NCI-H2029 treated with DMSO at 0.1 percent for 48 hours (cell line): ENCODE data around the gene SHROOM3.
"Not testable (repeated sequence)": the region's sequence is repeated elsewhere in the genome, so short reads cannot be mapped to it uniquely, and the experiment has no call there.

ENCODE experiments used
- DNase-seq: peaks from one replicate; lab custom pipeline; 2025; lab: John Stamatoyannopoulos, UW

SHROOM3 gene

DNA sequence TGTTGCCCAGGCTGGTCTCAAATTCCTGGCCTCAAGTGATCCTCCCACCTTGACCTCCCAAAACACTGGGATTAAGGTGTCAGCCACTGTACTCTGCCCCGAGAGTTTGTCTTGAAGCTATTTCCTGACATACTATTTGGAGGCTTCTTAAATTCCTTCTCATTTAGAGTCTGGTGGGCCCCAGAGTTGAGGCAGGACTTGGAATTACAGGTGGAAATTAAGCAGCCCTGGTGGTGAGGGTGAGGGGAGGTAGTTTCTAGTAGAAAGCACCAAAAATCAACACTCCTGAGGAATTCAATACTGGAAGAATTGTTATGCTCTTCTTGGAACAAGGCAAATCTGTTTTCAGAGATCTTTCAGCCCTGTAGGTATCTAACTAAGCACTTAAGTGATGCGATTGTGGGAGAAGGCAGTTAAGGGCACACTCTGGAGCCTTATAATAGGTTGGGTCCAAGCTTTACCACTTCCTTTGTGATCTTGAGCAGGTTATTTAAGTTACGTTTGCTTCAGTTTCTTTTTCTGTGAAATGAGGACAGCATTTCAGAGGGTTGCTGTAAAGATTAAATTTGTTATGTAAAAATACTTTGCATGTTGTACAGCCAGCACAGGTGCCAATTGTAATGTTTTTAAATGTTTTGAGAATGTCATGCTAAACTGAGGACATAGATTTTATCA, 262.2 kb downstream of the SHROOM3 start:
- DNase-seq, result no peak

DNA sequence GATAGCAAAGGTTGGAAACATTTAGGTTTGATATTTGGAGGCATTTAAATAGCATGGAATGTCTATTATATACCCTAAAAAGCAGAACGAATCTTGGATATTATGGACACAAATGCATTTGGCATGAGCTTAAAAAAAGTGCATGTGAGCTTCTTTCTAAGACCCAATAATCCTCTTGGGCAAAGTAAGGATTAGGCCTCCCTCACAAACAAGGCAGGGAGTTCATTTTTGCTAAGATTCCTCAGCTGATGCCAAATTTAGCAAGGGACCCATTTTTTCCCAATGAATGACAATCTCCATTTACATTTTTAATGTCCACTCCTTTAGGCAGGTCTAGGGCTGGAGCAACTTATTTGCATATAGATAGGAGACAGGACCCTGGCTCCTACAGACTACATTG, 263.1 kb downstream of the SHROOM3 start:
- DNase-seq, result no peak

DNA sequence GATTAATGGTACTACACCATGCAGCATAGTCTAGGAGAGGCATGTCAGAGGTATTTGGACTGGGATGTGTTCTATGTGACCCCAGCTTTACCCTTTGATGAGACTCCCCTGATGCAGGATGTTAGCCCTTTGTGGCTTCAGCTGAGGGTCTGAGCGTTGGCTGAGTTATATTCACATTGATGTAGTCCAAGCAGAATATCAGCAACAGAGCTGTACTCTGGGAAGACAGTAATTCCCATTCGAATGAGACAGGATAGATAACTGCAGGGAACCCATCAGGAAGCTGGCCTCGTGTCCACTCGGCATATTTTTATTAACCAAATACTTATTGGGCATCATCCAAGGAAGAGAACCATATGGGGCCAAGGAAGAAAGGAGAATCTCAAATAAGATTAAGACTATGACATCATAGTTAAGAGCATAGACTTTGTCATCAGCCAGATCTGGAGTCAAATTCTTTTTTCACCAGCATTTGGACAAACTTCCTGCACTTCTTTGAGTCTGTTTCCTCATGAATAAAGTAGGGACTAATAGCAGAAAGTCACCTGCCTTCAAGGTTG, 264.8 kb downstream of the SHROOM3 start:
- DNase-seq, result no peak

DNA sequence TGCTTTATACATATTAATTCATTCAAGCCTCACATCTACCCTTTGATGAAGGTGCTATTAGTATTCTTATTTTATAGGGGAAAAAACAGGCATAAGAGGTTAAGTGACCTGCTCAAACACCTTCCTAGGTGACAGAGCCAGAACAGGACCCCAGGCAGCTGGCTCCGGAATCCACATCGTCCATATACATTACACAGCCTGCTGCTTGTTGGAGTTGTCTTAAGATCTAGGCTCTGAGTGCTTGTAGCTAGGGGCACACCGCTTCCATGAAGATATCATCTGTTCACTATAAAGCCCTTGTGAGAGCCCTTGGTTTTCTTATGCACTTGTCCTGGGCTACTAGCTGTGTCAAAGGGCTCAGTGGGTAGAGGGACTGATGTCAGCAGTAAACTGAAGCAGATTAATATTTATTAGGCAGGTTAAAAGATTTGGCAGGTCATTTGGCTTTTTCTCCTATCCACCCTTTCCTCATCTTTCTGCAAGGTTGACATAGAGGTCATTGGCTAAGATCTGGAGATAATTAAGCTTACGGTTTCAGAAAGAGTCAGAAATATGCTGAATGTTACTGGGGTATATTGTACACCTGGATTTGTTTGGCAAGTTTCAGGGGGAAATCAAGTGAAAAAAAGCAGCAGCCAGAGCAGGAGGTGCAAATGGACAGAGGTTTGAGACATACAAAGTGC, 267.6 kb downstream of the SHROOM3 start:
- DNase-seq, result no peak

DNA sequence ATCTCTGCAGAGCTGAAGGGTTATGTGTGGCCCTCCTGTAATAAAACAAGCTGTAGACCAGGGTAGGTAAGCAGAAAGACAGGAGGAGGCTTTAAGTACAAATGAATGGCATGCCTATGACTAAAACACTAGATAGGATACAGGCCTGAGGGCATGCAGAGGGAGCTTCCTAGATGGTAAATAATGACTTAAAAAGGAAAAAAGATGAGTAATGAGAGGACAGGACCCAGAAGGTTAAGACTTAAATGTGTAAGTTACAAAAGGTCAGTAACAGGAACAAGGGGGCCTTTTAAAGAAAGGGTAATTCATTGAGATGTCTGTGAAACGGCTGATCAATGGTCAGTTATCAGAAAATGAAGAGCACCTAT, 268.1 kb downstream of the SHROOM3 start:
- DNase-seq, result no peak

DNA sequence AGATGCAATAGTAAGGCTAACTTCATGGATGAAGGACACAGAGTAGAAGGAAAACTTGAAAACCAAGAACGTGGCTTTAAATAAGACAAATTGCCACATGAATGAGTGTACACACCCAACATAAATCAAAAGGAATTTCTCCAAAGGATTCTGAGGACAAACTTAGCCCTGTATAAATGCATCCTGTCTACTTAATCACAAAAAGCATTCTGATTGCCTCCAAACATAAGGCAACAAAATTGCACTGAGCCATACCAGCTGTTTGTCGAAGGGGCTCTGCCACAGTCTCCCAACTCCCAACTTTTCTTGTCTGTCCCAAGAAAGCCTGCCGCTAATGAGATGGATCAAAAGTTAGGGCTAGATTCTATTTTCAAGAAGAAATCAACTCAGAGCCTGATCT, 268.6 kb downstream of the SHROOM3 start:
- DNase-seq, result no peak

DNA sequence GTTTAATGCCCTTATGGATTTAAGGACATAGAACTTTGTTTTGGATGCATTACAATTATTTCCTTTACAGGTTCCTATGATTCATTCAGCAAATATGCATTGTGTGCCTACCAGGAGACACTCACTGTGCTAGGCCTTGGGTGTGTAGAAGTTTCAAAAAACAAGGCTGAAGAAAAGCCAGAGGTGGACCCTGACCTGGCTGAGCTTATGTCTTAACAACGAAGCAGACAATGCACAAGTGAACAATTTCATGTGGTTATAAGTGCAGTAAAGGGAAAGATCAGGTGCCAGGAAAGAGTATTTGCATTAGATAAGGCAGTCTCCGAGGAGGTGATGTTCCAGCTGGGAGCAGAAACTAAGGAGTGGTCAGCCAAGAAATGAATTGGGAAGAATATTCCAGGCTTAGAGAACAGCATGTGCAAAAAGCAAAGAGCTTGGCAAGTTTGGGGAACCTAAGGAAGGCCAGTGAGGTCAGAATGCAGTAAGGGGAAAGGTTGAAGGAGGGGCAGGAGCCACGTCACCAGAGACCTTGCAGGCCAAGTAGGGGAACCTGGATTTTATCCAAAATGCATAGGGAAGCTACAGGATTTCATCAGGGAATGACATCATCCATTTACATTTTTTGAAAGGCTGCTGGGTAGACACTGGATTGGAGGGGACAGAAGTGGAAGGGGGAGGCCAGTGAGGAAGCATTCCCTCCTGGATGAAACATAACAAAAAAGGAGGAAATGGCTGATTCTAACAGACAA, 269.3 kb downstream of the SHROOM3 start:
- DNase-seq, result peak; percentile 72

DNA sequence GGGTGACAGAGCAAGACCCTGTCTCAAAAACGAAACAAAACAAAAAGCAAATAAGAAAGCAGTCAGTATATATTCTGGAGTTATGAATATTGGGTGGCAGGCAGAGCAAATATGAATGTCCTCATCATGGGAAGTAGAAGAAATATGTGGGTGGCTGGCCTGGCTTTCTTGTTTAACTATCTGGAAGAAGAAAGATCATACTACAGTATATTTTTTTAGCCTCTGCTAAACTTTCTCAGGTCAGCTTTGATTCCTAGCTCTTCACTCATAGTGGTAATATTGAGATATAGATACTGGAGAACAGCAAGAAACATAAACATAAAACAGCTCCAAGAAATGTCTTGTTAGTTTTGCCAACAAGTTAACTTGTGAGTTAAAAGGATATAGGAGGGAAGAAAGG, 270.4 kb downstream of the SHROOM3 start:
- no peak for DNase-seq

DNA sequence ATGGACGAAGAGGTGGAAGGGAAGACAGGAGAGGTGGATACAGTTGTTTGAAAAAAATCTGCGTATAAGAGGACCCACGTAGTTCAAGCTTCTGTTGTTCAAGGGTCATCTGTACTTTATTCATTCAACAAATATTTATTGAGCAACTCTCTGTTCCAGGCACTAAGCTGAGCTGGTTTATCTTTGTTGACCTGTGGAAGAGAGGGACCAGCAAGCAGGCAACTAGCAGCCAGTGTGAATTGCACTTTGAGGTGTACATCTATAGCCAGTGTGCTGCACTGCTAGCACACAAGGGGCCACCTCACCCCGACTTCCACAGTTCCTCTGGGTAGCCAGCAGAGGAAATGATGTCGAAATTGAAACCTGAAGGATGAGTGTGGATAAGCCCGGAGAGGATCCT, 271.6 kb downstream of the SHROOM3 start:
- DNase-seq, result no peak

DNA sequence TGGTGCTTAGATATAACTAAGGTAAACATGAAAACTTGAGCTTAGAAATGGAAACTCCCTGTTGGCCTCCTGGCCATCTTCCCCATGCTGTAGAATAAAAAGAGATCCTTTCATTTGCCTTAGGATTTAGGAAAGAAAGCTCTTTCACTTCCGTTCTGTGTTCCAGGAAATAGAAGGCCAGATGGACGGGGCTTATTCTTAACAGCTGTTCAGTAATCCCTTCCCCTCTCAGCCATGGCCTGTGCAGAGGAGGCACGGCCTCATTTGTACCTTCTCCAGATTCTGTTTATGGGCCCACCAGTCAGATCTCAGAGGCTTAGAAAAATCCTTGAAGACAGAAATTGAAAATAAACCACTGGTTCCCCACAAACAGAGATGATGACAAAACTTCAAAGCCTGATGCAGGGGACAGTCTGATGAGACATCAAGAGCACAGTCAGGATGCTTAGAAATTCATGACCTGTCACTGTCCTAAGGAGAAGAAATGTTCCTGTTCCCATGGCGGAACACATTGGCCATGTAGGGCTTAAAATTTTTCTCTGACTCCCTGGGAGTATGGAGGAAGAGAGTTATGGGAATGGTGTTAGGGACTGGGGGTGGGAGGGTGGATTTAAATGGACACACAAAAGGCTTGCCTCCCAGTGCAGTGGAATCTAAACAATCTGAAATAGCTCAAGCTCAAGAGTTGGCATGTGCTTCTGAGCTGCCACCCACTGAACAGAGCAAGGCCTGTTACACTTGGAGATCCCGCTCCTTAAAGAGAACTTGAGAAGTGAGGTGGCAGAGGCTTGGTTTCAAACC, 274.1 kb downstream of the SHROOM3 start:
- no peak for DNase-seq

DNA sequence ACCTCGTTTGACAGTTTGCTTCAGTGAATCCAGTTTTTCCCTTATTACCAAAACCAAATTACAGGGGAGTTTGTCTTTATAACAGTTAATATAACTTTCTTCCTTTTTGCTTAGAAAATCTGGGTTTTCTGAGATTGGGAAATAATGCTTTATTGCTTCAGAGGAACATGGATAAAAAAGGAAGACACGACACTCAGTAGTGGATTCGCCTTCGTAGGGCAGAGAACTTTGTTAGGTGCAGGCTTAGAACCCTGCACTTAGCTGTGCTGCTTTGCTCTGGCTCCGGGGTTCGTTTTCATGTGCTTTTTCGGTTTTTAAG, 274.7 kb downstream of the SHROOM3 start:
- DNase-seq, result no peak

DNA sequence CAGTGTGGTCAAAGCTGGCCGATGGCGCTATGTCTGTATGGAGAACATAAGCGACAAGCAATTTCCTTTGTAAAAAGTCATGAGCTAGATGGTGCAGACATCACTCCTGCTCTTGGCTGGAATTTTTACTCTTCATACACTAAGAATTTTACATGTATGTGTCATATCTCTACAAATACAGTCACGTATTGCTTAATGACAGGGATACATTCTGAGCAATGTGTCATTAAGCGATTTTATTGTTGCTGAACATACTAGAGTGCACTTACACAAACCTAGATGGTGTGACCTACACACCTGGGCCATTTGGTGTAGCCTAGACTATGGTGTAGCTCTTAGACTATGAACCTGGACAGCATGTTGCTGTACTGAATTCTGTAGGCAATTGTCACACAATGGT, 277.5 kb downstream of the SHROOM3 start:
- DNase-seq, result no peak

DNA sequence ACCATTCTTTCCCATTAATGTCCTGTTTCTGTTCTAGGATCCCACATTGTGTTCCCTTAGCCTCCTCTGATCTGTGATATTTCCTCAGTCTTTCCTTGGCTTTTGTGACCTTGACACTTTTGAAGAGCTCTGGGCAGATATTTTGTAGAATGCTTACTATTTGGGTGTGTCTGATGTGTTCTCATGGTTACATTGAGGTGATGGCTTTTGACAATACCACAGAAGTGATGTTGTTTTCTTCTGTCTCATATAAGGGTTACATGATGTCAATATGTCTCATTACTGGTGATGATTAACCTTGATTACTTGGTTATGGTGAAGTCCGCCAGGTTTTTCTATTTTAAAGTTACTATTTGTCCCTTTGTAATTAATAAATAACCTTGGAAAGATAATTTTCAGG, 279.2 kb downstream of the SHROOM3 start:
- no peak for DNase-seq

DNA sequence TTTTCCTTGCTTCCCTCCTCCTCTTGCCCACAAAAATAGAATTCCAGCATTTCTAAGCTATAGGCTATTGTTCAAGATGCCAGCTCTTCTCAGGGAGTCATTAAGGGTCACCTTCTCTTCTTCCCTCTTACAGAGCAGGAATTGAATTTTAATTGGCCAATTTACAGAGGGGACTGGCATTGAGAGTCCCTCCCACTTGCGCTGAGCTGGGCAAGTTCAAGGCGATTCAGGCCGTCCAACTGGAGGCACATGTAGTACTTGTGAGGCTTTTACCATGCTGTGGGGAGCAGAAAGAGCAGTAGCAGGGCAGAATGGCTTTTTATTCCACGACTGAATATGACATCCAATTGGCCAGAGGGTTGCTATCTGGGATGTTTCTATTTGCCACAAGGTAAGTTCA, 281.0 kb downstream of the SHROOM3 start:
- no peak for DNase-seq

DNA sequence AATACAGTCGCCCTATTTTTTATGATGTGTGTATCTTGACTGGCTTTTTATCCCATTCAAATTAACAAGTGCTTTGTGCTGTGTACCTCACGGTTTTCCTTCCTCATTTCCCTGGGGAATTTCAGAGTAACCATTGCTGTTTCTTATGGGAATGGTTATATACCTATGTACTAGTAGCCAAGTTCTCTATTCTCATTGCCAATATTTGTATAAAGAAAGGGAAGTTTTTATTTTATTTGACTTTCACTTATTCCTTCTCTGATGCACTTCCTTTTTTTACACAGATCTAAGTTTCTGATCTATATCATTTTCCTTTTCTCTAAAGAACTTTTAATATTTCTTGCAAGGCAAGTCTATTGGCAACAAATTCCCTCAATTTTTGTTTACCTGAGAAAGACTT, 281.6 kb downstream of the SHROOM3 start:
- no peak for DNase-seq

DNA sequence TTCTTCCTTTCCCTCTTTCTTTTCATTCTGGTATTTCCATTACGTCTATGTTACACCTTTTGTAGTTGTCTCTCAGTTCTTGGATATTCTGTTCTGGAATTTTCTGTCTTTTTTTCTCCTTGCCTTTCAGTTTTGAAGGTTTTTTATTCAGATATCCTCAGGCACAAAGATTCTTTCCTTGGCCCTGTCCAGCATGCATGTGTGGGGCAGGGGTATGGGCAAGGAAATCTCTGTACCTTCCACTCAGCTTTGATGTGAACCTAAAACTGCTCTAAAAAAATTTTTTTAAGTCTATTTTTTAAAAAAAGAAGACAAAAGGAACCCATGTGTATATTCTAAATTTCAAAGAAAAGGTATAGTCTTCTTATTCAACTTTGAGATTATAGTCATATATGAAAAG, 282.4 kb downstream of the SHROOM3 start:
- DNase-seq, result no peak

DNA sequence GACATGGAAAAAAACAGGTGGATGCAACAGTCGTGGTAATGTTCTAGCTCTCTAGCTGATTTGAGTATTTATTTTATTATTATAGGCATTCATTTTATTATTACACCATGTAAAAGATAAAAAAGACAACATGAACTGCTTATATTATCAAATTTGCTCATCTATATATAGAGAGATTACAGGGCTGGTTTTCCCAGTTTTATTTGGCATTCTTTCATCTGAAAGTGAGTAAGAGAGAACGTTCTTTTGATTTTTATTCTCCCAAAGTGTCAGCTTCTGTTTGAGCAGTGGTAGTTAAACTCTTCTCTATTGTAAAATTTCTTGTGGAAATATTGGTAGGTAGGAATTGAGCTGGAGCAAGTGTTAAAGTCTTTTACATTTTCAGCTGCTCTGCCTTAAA, 283.0 kb downstream of the SHROOM3 start:
- no peak for DNase-seq

DNA sequence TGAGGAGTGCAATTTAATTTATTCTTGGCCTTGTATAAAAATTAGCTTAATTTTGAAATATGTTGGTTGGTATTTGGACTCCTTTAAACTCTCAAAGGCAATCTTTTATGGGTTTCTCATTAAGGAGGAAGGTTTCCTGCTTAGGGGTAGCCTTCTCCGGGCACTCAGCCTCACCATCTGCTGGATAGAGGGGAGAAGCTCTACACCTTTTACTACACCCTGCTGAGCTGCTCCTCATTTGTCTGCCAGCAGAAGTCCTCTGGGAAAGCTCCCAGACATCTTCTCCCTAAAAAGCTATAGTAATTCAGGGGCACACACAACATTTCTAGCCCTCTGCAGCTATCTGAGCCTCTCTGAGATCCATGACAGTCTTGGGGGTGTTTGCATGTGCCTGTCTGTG, 283.8 kb downstream of the SHROOM3 start:
- DNase-seq, result no peak

DNA sequence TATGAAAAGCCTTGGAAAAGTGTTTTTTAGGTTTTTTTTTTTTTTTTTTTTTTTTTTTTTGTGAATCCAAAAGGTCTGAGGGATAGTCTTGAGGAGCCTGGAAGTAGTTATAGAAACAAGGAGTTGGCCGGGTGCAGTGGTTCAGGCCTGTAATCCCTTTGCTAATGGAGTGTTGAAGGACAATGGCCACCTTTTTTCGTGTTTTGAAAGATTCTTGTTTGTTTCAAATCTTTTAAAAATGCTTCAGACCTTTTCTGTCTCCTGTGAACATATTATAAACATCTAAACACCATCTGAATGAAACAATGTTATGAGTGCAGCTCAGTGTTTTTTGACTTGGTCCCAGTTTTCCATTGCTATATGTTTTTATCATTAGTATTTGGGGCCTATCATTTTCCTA, 285.1 kb downstream of the SHROOM3 start:
- no peak for DNase-seq

DNA sequence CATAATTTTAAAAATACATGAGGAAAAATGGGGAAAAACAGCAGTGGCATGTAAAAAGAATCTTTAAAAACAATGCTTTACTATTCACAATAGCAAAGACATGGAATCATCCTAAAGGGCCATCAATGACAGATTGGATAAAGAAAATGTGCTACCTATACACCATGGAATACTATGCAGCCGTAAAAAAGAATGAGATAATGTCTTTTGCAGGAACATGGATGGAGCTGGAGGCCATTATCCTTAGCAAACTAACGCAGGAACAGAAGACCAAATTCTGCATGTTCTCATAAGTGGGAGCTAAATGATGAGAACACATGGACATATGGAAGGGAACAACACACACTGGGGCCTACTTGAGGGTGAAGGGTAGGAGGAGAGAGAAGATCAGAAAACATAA, 287.1 kb downstream of the SHROOM3 start:
- not testable (repeated sequence) for DNase-seq

DNA sequence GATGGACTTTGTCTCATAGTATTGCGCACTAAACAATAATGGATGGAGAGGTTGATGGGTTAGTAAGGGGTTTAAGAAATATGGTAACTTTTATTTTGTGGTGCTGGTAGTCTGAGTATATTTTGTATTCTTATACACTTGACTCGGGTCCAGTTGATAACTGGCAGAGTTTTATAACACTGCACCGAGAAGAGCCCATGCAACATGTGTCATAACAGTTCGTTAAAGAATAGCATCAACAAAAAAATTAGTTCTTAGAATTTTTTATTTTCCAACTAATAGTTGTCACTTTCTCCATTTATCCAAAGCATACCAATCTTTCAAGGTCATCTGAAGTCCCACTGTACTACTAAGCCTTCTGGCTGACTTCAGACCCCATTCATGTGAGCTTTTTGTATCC, 287.8 kb downstream of the SHROOM3 start:
- no peak for DNase-seq

DNA sequence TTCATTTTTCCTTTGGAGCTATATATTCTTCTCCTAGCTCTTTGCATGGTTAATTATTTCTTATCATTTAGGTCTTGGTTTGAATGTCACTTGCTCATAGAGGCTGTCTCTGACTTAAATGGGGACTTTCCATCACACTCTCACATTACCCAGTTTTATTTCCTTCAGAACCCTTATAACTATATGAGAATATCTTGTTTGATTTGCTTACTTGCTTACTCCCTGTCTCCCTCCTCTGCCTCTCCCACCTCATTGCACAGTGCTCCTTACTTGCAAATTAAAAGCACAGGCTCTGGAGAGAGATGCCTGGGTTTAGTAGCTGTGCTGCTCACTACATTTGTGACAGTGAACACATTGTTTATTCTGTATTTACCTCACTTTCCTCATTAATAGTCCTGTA, 288.3 kb downstream of the SHROOM3 start:
- DNase-seq, result no peak
